Right lobe of liver (tissue), 4 donors: Measurements from ENCODE around the gene FAM168A.

Source experiments
- CTCF ChIP-seq, 4 donors: fragments of 200-600 bp in 3 of 4; fragments of 450-650 bp in 1 of 4; IDR thresholded peaks; one replicate each; pipeline versions ENCODE4 v1.5.1 to v1.8.0; 2016 to 2022; ENCODE audit warnings: antibody characterized with exemption in 4 of 4, mild to moderate bottlenecking in 2 of 4
- POLR2A ChIP-seq: fragments of 450-650 bp; IDR thresholded peaks from one replicate; pipeline ENCODE4 v1.6.1; 2017; ENCODE audit warnings: antibody characterized with exemption, mild to moderate bottlenecking
- donor health status: DM: no; HTN: no; CAD: no.
- donor health status: DM: no; HTN: no; CAD: no.
- donor health status: DM: no; HTN: yes; CAD: no.

- TF ChIP-seq POLR2A (no peak), CTCF (IDR thresholded peaks at IDR 0.05) (no peak)
Observed at GRCh38 chr11:73647459-73648100, 49.7 kb upstream of the FAM168A start.
